Liver (tissue), 9 donors: ENCODE data around the gene TTC28. TPM values are rescaled to one million over a fixed set of nuclear protein-coding genes. Genes with fewer than 3 reads are reported as not detected.

Experiments used
- DNase-seq: peaks from one replicate; pipeline ENCODE4 v3.0.0-alpha.2; 2017; ENCODE audit warnings: low spot score
- H3K27ac ChIP-seq, 2 donors: one replicate each; pipeline ENCODE4 v1.7.0; 2013; ENCODE audit warnings: inconsistent platforms in 2 of 2, low read length in 2 of 2, control low read depth in 1 of 2, low read depth in 1 of 2, mild to moderate bottlenecking in 1 of 2
- H3K27me3 ChIP-seq, 4 donors: one replicate each; pipeline versions ENCODE4 v1.6.1 to v1.7.0; 2013; ENCODE audit warnings: low read length in 3 of 4, inconsistent platforms in 1 of 4, mild to moderate bottlenecking in 1 of 4, moderate library complexity in 1 of 4; ENCODE audit not compliant: control insufficient read depth in 4 of 4, insufficient read depth in 4 of 4
- H3K36me3 ChIP-seq, 4 donors: one replicate each; pipeline versions ENCODE4 v1.6.1 to v1.7.0; 2013; ENCODE audit warnings: low read length in 3 of 4, mild to moderate bottlenecking in 3 of 4, low read depth in 1 of 4, moderate library complexity in 1 of 4; ENCODE audit not compliant: control insufficient read depth in 4 of 4, insufficient read depth in 3 of 4
- H3K4me1 ChIP-seq, 4 donors: one replicate each; pipeline versions ENCODE4 v1.6.1 to v1.7.0; 2013; ENCODE audit warnings: low read length in 3 of 4, mild to moderate bottlenecking in 3 of 4, moderate library complexity in 1 of 4; ENCODE audit not compliant: control insufficient read depth in 4 of 4, insufficient read depth in 4 of 4
- H3K4me3 ChIP-seq, 3 donors: one replicate each; pipeline versions ENCODE4 v1.6.1 to v1.7.0; 2013; ENCODE audit warnings: low read length in 3 of 3, control low read depth in 1 of 3, low read depth in 1 of 3, mild to moderate bottlenecking in 1 of 3
- H3K9ac ChIP-seq, 2 donors: one replicate each; pipeline ENCODE4 v1.7.0; 2013; ENCODE audit warnings: low read length in 2 of 2, mild to moderate bottlenecking in 2 of 2, moderate library complexity in 2 of 2, control low read depth in 1 of 2, low read depth in 1 of 2
- H3K9me3 ChIP-seq, 4 donors: one replicate each; pipeline versions ENCODE4 v1.6.1 to v1.7.0; 2013; ENCODE audit warnings: low read length in 3 of 4; ENCODE audit not compliant: control insufficient read depth in 4 of 4
- EGR1 ChIP-seq, 2 donors: IDR thresholded peaks; 2 replicates each; pipeline ENCODE4 v1.6.1; 2016 to 2018; ENCODE audit warnings: antibody characterized with exemption in 2 of 2, low read depth in 2 of 2
- FOXA1 ChIP-seq: IDR thresholded peaks from 2 replicates; pipeline ENCODE4 v1.6.1; 2016; ENCODE audit warnings: antibody characterized with exemption
- FOXA2 ChIP-seq: IDR thresholded peaks from 2 replicates; pipeline ENCODE4 v1.6.1; 2016; ENCODE audit warnings: antibody characterized with exemption
- GABPA ChIP-seq, 2 donors: IDR thresholded peaks in 1 of 2; conservative IDR thresholded peaks in 1 of 2; 2 replicates each; pipeline ENCODE4 v1.6.1; 2016; ENCODE audit warnings: antibody characterized with exemption in 2 of 2, mild to moderate bottlenecking in 1 of 2, moderate library complexity in 1 of 2
- HNF4A ChIP-seq, 2 donors: conservative IDR thresholded peaks; 2 replicates each; pipeline ENCODE4 v1.6.1; 2016; ENCODE audit warnings: antibody characterized with exemption in 2 of 2, mild to moderate bottlenecking in 2 of 2
- HNF4G ChIP-seq: IDR thresholded peaks from 2 replicates; pipeline ENCODE4 v1.6.1; 2016; ENCODE audit warnings: antibody characterized with exemption
- JUND ChIP-seq, 2 donors: IDR thresholded peaks; 2 replicates each; pipeline ENCODE4 v1.6.1; 2016; ENCODE audit warnings: antibody characterized with exemption in 2 of 2
- NR2F2 ChIP-seq: IDR thresholded peaks from 2 replicates; pipeline ENCODE4 v1.6.1; 2016; ENCODE audit warnings: antibody characterized with exemption
- RAD21 ChIP-seq, 2 donors: IDR thresholded peaks; 2 replicates each; pipeline ENCODE4 v1.6.1; 2016; ENCODE audit warnings: antibody characterized with exemption in 2 of 2, mild to moderate bottlenecking in 2 of 2
- REST ChIP-seq: IDR thresholded peaks from 2 replicates; pipeline ENCODE4 v1.6.1; 2016; ENCODE audit warnings: antibody characterized with exemption, mild to moderate bottlenecking
- RXRA ChIP-seq, 2 donors: IDR thresholded peaks; 2 replicates each; pipeline ENCODE4 v1.6.1; 2017 to 2018; ENCODE audit warnings: antibody characterized with exemption in 2 of 2, mild to moderate bottlenecking in 1 of 2
- TAF1 ChIP-seq: conservative IDR thresholded peaks from 2 replicates; pipeline ENCODE4 v1.6.1; 2016; ENCODE audit warnings: antibody characterized with exemption, mild to moderate bottlenecking
- YY1 ChIP-seq: IDR thresholded peaks from 2 replicates; pipeline ENCODE4 v1.6.1; 2016; ENCODE audit warnings: antibody characterized with exemption, mild to moderate bottlenecking
- WGBS: extraction: QIAGEN DNeasy Blood & Tissue Kit; methylation state at CpG from one replicate; pipeline ENCODE4 v1.1.7; 2013; 5-methylcytosine and 5-hydroxymethylcytosine counted together
- polyA plus RNA-seq, 2 donors: library from polyadenylated mRNA; stranded (reverse) in 1 of 2; unstranded in 1 of 2; fragments of 200-250 nt in 1 of 2; fragments of >200 nt in 1 of 2; fragmentation: Nextera tagmentation in 1 of 2; extraction: Ambion mirVana in 1 of 2; gene quantifications; one replicate each; pipeline versions ENCODE4 v1.2.1 to v1.2.3, GENCODE V29; 2013 to 2015
- total RNA-seq, 2 donors: library from RNA; depleted of rRNA; stranded (reverse); fragments of >200 nt; gene quantifications; one replicate each; pipeline ENCODE4 v1.2.3, GENCODE V29; 2014
- TF ChIP-seq, protein P1 (sequence below): fragments of 150-350 bp; IDR thresholded peaks from 2 replicates; pipeline ENCODE4 v1.5.1; 2017; ENCODE audit warnings: improper control_type of control experiment, low read depth, low read length; ENCODE audit not compliant: missing input control
- TF ChIP-seq, protein P2 (sequence below): IDR thresholded peaks from 2 replicates; pipeline ENCODE4 v1.6.1; 2016; ENCODE audit warnings: antibody characterized with exemption
- TF ChIP-seq, protein P3 (sequence below): IDR thresholded peaks from 2 replicates; pipeline ENCODE4 v1.6.1; 2016; ENCODE audit warnings: antibody characterized with exemption
- donor health status: healthy.
- donor health status: healthy.
- donor health status: healthy.
- donor health status: healthy.
- donor health status: healthy.

Gene TTC28
- total and polyA plus RNA-seq, 4 donors, result 4.2 to 19.4 (median 5.9) TPM

DNA sequence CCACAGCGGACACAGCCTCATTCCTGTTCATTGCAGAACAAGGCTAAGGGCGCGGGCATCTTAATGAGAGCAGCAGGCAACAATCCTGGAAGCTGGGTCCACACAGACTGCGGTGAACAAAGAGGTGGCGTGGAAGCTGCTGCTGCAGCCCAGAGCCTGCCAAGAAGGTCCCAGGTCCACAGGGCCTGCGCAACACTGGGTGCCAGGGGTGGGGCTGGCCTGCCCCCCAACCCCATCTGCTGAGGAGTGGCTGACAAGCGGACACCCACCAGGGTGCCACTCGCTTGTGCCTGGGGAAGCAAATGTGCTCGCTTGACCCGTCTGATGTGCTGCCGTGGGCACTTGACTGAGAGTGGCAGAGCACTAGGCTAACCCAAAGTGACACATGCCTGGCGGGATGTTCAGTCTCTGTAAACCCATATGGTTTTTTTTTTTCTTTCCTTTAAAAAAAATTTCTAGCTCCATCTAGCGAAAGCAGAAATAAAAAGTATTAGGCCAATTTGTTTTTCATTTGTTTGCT is 677.4 kb downstream of the TTC28 start:
- Histone ChIP-seq H3K9me3 (no peaks in the 10 kb centered on the region), H3K4me3 (no peak overlapping the region), H3K9ac (no peak overlapping the region), H3K4me1 (peaks cover 0 to 14% (median 5%) of the 10 kb centered on the region in 4 donors), H3K27me3 (no peaks in the 10 kb centered on the region), H3K27ac (peak overlapping the region in 1 of 2 donors; percentile 57), H3K36me3 (no peaks in the 10 kb centered on the region)
- DNase-seq, result no peak
- 95% methylated on average over 13 of the region's 13 CpGs for WGBS
- TF ChIP-seq HNF4A (conservative IDR thresholded peaks at IDR 0.05) (no peak), REST (no peak), FOXA2 (no peak)
- TF ChIP-seq, protein P1, sequence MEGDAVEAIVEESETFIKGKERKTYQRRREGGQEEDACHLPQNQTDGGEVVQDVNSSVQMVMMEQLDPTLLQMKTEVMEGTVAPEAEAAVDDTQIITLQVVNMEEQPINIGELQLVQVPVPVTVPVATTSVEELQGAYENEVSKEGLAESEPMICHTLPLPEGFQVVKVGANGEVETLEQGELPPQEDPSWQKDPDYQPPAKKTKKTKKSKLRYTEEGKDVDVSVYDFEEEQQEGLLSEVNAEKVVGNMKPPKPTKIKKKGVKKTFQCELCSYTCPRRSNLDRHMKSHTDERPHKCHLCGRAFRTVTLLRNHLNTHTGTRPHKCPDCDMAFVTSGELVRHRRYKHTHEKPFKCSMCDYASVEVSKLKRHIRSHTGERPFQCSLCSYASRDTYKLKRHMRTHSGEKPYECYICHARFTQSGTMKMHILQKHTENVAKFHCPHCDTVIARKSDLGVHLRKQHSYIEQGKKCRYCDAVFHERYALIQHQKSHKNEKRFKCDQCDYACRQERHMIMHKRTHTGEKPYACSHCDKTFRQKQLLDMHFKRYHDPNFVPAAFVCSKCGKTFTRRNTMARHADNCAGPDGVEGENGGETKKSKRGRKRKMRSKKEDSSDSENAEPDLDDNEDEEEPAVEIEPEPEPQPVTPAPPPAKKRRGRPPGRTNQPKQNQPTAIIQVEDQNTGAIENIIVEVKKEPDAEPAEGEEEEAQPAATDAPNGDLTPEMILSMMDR, result no peak

- Histone ChIP-seq H3K9me3 (no peaks in the 10 kb centered on the region), H3K36me3 (no peaks in the 10 kb centered on the region), H3K4me1 (peaks cover 0 to 14% (median 7%) of the 10 kb centered on the region in 4 donors), H3K4me3 (no peak overlapping the region), H3K9ac (no peak overlapping the region), H3K27me3 (no peaks in the 10 kb centered on the region), H3K27ac (no peak overlapping the region)
- no peak for TF ChIP-seq JUND (IDR thresholded peaks at IDR 0.05)
- TF ChIP-seq NR2F2, result no peak
- TF ChIP-seq TAF1, result no peak
- TF ChIP-seq, protein P2, sequence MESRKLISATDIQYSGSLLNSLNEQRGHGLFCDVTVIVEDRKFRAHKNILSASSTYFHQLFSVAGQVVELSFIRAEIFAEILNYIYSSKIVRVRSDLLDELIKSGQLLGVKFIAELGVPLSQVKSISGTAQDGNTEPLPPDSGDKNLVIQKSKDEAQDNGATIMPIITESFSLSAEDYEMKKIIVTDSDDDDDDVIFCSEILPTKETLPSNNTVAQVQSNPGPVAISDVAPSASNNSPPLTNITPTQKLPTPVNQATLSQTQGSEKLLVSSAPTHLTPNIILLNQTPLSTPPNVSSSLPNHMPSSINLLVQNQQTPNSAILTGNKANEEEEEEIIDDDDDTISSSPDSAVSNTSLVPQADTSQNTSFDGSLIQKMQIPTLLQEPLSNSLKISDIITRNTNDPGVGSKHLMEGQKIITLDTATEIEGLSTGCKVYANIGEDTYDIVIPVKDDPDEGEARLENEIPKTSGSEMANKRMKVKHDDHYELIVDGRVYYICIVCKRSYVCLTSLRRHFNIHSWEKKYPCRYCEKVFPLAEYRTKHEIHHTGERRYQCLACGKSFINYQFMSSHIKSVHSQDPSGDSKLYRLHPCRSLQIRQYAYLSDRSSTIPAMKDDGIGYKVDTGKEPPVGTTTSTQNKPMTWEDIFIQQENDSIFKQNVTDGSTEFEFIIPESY, result no peak
- TF ChIP-seq, protein P3, sequence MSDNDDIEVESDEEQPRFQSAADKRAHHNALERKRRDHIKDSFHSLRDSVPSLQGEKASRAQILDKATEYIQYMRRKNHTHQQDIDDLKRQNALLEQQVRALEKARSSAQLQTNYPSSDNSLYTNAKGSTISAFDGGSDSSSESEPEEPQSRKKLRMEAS, result no peak
- TF ChIP-seq, protein P1, result no peak
- TF ChIP-seq EGR1 (IDR thresholded peaks at IDR 0.05; ENCODE audit: low read depth in 2 of 2), result no peak
- TF ChIP-seq FOXA1, result no peak
- TF ChIP-seq GABPA (IDR thresholded peaks at IDR 0.05 in 1 of 2, conservative IDR thresholded peaks at IDR 0.05 in 1 of 2), result no peak
- no peak for TF ChIP-seq HNF4G
- no peak for TF ChIP-seq RAD21 (IDR thresholded peaks at IDR 0.05)
- TF ChIP-seq YY1, result no peak
- no peak for TF ChIP-seq RXRA (IDR thresholded peaks at IDR 0.05)
- 97% methylated on average over 25 of the region's 25 CpGs for WGBS
- DNase-seq, result no peak
These were observed 678.3 kb downstream of the TTC28 start for GRCh38 chr22:28001171-28001835.
